NCI-H2081 treated with DMSO at 0.1 percent for 48 hours (cell line): ENCODE measurements around the gene PNPLA1.
"Not testable (repeated sequence)": the region's sequence is repeated elsewhere in the genome, so short reads cannot be mapped to it uniquely, and the experiment has no call there.

Experiments used
- DNase-seq: peaks from one replicate; lab custom pipeline; 2025; lab: John Stamatoyannopoulos, UW

The PNPLA1 gene

DNA sequence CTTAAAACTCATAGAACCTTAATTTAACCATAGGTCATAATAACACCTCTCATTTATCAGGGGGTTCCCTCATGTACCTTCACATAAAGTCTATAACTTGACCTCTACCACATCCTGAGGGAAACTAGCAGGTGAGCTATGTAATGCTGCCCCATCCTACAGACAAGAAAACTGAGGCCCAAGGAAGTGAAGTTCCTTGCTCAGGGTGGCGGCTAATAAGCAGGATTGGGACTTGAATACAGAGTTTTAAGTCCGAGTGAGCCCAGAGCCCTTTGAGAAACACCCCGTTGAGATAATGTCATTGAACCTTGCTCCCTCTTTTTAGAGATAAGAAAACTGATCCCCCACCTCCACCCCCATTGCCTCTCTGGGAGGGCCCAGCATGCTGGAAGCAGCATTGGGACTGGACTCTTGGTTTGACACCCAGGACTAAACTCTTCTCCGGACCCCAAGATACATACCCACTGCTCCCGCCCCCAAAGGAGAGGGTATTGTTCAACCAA lies 66.4 kb downstream of the PNPLA1 start:
- DNase-seq = no peak

DNA sequence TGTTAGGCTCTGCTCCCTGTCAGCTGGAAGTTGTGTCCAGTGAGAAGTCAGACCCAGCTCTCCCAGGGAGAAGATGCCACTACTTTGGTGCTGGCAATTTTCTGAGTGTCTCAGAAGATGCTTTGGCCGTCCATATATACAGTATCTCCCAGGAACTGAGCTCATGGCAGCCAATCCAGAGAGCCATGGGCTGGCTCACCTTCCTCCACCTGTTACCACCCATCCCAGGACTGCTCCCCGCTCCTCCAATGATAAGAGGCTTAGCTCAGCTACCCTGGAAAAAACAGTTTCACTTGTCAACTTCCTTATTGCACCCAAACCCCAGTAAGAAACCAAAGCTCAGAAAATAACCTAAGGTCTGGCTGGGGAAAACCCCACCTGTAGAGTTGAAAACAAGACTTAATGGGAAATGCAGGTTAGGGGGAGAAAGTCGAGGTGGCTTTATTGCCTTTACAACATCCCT lies 67.0 kb downstream of the PNPLA1 start, which contains the start of gene BNIP5:
Gene BNIP5 (minus strand): TSS at position 110 of the 463 bp plus-strand sequence. CDS start 6,198 bp downstream, outside the sequence.
- no peak for DNase-seq

DNA sequence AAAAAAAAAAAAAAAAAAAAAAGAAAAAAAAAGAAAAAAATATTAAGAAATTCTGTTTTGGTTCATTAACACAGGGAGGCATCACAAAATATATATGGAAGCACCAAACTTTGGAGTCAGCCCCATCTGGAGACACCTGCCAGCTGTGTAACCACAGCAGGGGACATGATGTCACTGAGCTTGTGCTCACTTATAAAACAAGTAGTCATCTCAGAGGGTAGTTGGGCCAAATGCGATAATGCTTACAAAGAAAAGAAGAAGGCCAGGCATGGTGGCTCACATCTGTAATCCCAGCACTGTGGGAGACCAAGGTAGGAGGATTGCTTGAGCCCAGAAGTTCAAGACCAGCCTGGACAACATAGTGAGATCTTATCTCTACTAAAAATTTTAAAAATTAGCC lies 68.0 kb downstream of the PNPLA1 start:
- DNase-seq = no peak

DNA sequence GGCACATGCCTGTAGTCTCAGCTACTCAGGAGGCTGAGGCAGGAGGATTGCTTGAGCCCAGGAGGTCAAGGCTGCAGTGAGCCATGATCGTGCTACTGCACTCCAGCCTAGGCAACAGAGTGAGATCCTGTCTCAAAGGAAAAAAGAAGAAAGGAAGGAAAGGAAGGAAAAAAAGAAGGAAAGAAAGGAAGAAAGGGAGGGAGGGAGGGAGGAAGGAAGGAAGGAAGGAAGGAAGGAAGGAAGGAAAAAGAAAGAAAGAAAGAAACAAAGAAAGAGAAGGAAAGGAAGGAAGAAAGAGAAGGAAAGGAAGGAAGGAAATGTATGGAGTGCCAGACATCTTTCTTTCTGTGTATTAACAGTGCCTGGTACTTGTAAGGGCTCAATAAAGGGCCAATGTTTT lies 68.4 kb downstream of the PNPLA1 start:
- not testable (repeated sequence) for DNase-seq

DNA sequence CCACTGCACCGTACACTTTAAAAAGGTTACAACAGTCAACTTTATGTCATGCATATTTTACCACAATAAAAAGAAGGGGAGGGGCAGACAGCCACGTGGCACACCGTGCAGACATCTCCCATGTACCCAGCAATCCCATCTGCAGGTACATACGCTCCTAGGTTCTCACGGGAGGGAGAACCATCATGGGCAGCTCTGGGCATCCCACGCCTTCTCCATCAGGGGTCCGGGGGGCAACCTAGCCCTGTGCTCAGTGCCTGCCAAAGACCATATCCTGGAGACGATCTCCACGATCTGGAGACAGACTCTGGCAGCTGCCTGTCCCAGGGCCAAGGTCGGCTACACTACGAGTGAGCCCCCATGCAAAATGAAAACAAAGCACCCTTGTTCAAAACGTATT lies 69.3 kb downstream of the PNPLA1 start:
- no peak for DNase-seq

DNA sequence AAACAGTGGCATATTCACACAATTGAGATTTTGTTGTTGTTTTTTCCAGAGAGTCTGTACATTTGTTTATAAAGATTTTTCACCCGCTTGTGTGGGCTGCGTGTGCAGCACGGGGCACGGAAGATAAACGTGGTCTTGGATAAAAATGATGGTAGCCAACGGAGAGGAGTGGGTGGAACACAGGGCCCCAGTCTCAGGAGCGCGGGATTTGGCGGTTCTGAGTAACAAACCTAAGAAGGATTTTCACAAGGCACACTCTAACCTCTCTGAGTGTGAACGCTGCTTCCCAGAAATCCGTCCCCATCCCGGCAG lies 70.4 kb downstream of the PNPLA1 start:
- DNase-seq = no peak

- no peak for DNase-seq
Measured at GRCh38 chr6:36340618-36341454, 71.0 kb downstream of the PNPLA1 start.

GRCh38 chr6:36343109-36343680 lies 73.3 kb downstream of the PNPLA1 start:
- DNase-seq = no peak

GRCh38 chr6:36345681-36346466 lies 76.0 kb downstream of the PNPLA1 start:
- DNase-seq = no peak

DNA sequence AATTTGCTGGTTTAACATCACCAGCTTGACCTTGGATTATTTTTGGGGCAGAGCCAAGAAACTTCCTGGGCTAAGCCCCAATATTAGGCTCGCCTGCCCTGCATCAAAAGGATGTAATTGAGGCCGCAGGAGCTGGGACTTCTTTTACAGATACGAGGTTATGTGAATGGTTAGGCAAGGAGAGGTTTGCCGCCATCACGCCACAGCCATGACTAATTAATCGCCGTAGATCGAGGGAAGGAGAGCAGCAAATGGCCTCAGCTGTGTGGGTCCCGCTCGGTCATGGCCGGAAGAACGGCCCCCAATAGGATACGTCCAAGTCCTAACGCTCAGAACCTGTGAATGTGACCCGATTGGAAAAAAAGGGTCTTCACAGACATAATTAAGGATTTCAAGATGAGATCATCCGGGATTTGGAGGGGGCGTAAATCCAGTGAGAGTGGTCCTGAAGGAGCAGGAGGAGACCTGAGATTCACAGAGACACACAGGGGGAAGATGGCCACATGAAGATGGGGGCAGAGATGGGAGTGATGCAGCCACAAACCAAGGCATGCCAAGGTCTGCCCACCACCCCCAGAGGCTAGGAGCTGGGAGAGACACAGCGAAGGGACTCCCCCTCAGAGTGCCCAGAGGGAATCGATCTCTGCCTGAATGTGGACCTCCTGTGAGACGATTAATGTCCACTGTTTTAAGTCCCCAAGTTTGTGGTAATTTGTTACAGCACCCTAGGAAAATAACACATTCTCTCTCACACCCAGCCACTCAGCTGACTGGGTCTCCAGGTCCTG lies 76.8 kb downstream of the PNPLA1 start:
- no peak for DNase-seq

- no peak for DNase-seq
Measured at GRCh38 chr6:36347621-36348020, 77.8 kb downstream of the PNPLA1 start.

GRCh38 chr6:36349240-36349639 lies 79.4 kb downstream of the PNPLA1 start:
- peak; percentile 84 for DNase-seq

- DNase-seq = no peak
Measured at GRCh38 chr6:36350082-36350481, 80.2 kb downstream of the PNPLA1 start.

GRCh38 chr6:36350681-36351571 lies 81.1 kb downstream of the PNPLA1 start:
- DNase-seq = no peak

DNA sequence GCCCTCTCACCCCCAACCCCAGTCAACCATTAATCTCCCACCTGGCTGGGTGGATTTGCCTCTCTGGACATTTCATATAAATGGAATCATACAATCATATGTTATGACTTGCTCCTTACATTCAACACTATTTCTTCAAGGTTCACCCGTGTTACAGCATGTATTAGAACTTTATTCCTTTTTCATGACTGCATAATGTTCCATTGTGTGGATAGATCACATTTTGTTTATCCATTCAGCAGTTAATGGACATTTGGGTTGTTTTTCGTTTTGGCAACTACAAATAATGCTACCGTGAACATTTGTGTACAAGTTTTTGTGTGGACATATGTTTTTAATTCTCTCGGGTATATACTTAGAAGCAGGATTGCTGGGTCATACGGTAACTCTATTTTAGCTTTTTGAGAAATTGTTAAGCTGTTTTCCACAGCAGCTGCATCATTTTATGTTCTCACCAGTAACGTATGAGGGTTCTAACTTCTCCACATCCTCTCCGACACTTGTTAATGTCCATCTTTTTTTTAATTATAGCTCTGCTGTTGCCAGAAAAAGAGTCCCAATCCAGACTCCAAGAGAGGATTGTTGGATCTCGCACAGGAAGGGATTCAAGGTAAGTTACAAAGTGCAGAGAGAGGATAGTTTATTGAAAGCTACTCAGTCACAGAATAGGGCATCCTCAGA lies 82.8 kb downstream of the PNPLA1 start:
- DNase-seq = no peak

GRCh38 chr6:36353411-36353915 lies 83.6 kb downstream of the PNPLA1 start:
- no peak for DNase-seq

- no peak for DNase-seq
Measured at GRCh38 chr6:36355819-36356218, 86.0 kb downstream of the PNPLA1 start.

DNA sequence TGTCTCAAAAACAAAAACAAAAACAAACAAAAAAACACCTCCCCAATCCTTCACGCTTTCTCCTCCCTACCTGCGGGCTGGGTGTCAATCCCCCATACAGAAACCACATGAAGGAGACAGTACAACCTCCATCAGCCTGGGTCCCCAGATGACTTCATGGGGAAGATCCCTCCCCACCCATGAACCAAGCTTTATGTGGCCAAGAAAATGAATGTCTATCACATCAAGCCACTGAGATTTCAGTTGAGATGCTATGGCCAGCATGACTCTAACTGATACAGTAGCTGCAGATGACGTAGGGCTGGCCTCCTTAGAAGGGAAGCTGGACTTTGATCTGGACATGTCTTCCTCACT lies 88.0 kb downstream of the PNPLA1 start:
- no peak for DNase-seq
